HepG2 (cell line): ENCODE data around the gene PDCD2. TPM values are rescaled to one million over a fixed set of nuclear protein-coding genes. Genes with fewer than 3 reads are reported as not detected.

Experiments used
- ATAC-seq: fragments of 200-7000 bp; cut with Tn5 transposase; 3 replicates; pipeline ENCODE4 v1.9.1; 2020; ENCODE audit warnings: mild to moderate bottlenecking, moderate library complexity
- BruUV-seq: library from RNA; stranded (reverse); fragments of 400-500 nt; replicated peaks from 2 replicates; lab custom pipeline; 2021; lab: Mats Ljungman, UMichigan
- CTCF ChIA-PET: fragments of 300-600 bp; formaldehyde crosslinking; extraction: SDS; loops from one replicate; lab custom pipeline; 2021; ENCODE audit warnings: low total read pairs, inconsistent platforms, low intra/inter-chr PET ratio; lab: Yijun Ruan, JAX
- POLR2A ChIA-PET: fragments of 350-600 bp; sonication (Branson Sonifier 250); formaldehyde crosslinking; loops from one replicate; lab custom pipeline; 2020; ENCODE audit warnings: antibody characterized with exemption, inconsistent platforms; lab: Yijun Ruan, JAX
- DNase-seq: peaks from one replicate; pipeline ENCODE4 v3.0.0-alpha.2; 2015; ENCODE audit warnings: low spot score
- FAIRE-seq: peaks from 3 replicates; lab custom pipeline; 2011; peaks lifted over from hg19 to GRCh38; lab: Jason Lieb, UNC
- H2AFZ ChIP-seq: one replicate; pipeline ENCODE4 v1.6.1; 2011; ENCODE audit warnings: low read length, inconsistent platforms
- H3K27ac ChIP-seq: fragments of 300-600 bp; 3 replicates; pipeline ENCODE4 v1.8.0; 2011; ENCODE audit warnings: mixed run types, mild to moderate bottlenecking, mixed read lengths, low read length, inconsistent platforms; ENCODE audit not compliant: insufficient read depth; ENCODE audit errors: extremely low read length
- H3K27me3 ChIP-seq, 2 experiments: fragments of 200-600 bp in 1 of 2; 2 replicates in 1 of 2; 3 replicates in 1 of 2; pipeline versions ENCODE4 v1.6.0 to v1.8.0; 2011; ENCODE audit warnings: low read length in 2 of 2, mild to moderate bottlenecking in 2 of 2, moderate library complexity in 2 of 2, inconsistent platforms in 1 of 2; ENCODE audit not compliant: insufficient read depth in 2 of 2, control insufficient read depth in 1 of 2
- H3K36me3 ChIP-seq, 2 experiments: fragments of 200-600 bp in 1 of 2; replicated peaks in 1 of 2; 2 replicates in 1 of 2; 3 replicates in 1 of 2; pipeline versions ENCODE4 v1.5.1 to v1.8.0; 2011; ENCODE audit warnings: low read length in 2 of 2, inconsistent platforms in 1 of 2; ENCODE audit not compliant: insufficient read depth in 2 of 2, control insufficient read depth in 1 of 2
- H3K4me1 ChIP-seq: 2 replicates; pipeline ENCODE4 v1.5.1; 2012; ENCODE audit warnings: low read length, inconsistent platforms; ENCODE audit not compliant: insufficient read depth
- H3K4me2 ChIP-seq: 2 replicates; pipeline ENCODE4 v1.6.0; 2011; ENCODE audit warnings: low read depth, low read length, inconsistent platforms
- H3K4me3 ChIP-seq, 3 experiments: fragments of 200-600 bp in 1 of 3; sonication (generic), shearing (Covaris generic) in 1 of 3; replicated peaks in 1 of 3; 2 replicates each; pipeline ENCODE4 v1.5.1; 2011 to 2016; ENCODE audit warnings: low read length in 3 of 3, inconsistent platforms in 2 of 3, low read depth in 2 of 3, mild to moderate bottlenecking in 2 of 3, control low read depth in 1 of 3, mixed read lengths in 1 of 3; ENCODE audit not compliant: insufficient read depth in 1 of 3
- H3K79me2 ChIP-seq: one replicate; pipeline ENCODE4 v1.6.1; 2011; ENCODE audit warnings: low read length, inconsistent platforms; ENCODE audit not compliant: insufficient read depth
- H3K9ac ChIP-seq: 2 replicates; pipeline ENCODE4 v1.6.0; 2011; ENCODE audit warnings: mild to moderate bottlenecking, low read depth, low read length, inconsistent platforms; ENCODE audit not compliant: insufficient read depth
- H3K9me3 ChIP-seq: 2 replicates; pipeline ENCODE4 v1.5.1; 2012; ENCODE audit warnings: mild to moderate bottlenecking, low read length
- H4K20me1 ChIP-seq: 2 replicates; pipeline ENCODE4 v1.6.0; 2011; ENCODE audit warnings: inconsistent platforms, mild to moderate bottlenecking, low read length, moderate library complexity; ENCODE audit not compliant: insufficient read depth
- NCOA5 ChIP-seq: sonication (generic); formaldehyde crosslinking; IDR thresholded peaks from 2 replicates; pipeline ENCODE4 v1.4.0; 2020; ENCODE audit warnings: missing genetic modification reagents
- RERE ChIP-seq: IDR thresholded peaks from 2 replicates; pipeline ENCODE4 v1.6.1; 2016; ENCODE audit warnings: low read depth, missing genetic modification reagents, missing compliant biosample characterization
- SRSF9 ChIP-seq: fragments of 200-400 bp; formaldehyde crosslinking; IDR thresholded peaks from 2 replicates; pipeline ENCODE4 v1.6.1; 2018; ENCODE audit warnings: borderline replicate concordance, mild to moderate bottlenecking, low read depth, low read length; ENCODE audit not compliant: insufficient read depth, poor library complexity, severe bottlenecking
- U2AF2 ChIP-seq: fragments of 200-400 bp; formaldehyde crosslinking; IDR thresholded peaks from 2 replicates; pipeline ENCODE4 v1.6.1; 2017; ENCODE audit warnings: low read depth, mild to moderate bottlenecking, low read length
- ZBTB39 ChIP-seq: sonication (generic); formaldehyde crosslinking; IDR thresholded peaks from 2 replicates; pipeline ENCODE4 v1.5.0; 2020; ENCODE audit warnings: missing genetic modification reagents
- ZNF225 ChIP-seq: sonication (generic); formaldehyde crosslinking; IDR thresholded peaks from 2 replicates; pipeline ENCODE4 v1.4.0; 2020; ENCODE audit warnings: mild to moderate bottlenecking, missing genetic modification reagents
- ZNF251 ChIP-seq: sonication (generic); formaldehyde crosslinking; IDR thresholded peaks from 2 replicates; pipeline ENCODE4 v1.9.0; 2021; ENCODE audit warnings: mild to moderate bottlenecking, missing genetic modification reagents
- ZNF564 ChIP-seq: sonication (generic); formaldehyde crosslinking; IDR thresholded peaks from 2 replicates; pipeline ENCODE4 v1.8.1; 2023; ENCODE audit warnings: mild to moderate bottlenecking, missing genetic modification reagents
- ZNF720 ChIP-seq: sonication (generic); formaldehyde crosslinking; IDR thresholded peaks from 2 replicates; pipeline ENCODE4 v1.4.0; 2020; ENCODE audit warnings: missing genetic modification reagents
- ZNF83 ChIP-seq: sonication (generic); formaldehyde crosslinking; IDR thresholded peaks from 2 replicates; pipeline ENCODE4 v1.4.0; 2020; ENCODE audit warnings: missing genetic modification reagents, mild to moderate bottlenecking, borderline replicate concordance
- in situ Hi-C: cut with HindIII; loops from 2 replicates; pipeline ENCODE4 v1.10.0; 2017; ENCODE audit warnings: low pct_unique_long_range_greater_than_20kb; ENCODE audit not compliant: extremely low pct_ligation_motif_present
- intact Hi-C: fragments of 100-400 bp; cut with micrococcal nuclease; formaldehyde crosslinking; loops from one replicate; pipeline ENCODE4 v1.10.0; 2022; ENCODE audit not compliant: unreplicated experiment
- polyA plus RNA-seq, 8 experiments: library from polyadenylated mRNA; depleted of rRNA in 3 of 8; stranded (reverse) in 7 of 8; unstranded in 1 of 8; fragments of >200 nt; fragmentation: Illumina TruSeq in 4 of 8; extraction: Trizol in 4 of 8; gene quantifications; 2 replicates each; pipeline versions ENCODE4 v1.2.1 to v1.2.3, GENCODE V29; 2011 to 2016; ENCODE audit warnings: low read depth in 4 of 8, missing spikeins in 1 of 8, mixed read lengths in 1 of 8; ENCODE audit not compliant: insufficient read depth in 1 of 8
- total RNA-seq, 5 experiments: library from RNA; depleted of rRNA; stranded (reverse); fragments of >200 nt; fragmentation: Illumina TruSeq; extraction: Trizol; gene quantifications; 2 replicates each; pipeline ENCODE4 v1.2.3, GENCODE V29; 2016; ENCODE audit warnings: low read depth in 1 of 5

Gene PDCD2
- total and polyA plus RNA-seq, 2 of the 13 experiments (the other 11 are each of a cell fraction or from before 2014, with no cell fraction given): 83.6 to 133 TPM

GRCh38 chr6:170597278-170597677 lies 12.8 kb upstream of the PDCD2 start:
- Histone ChIP-seq H3K27me3 (peaks cover 2 to 3% of the 10 kb centered on the region in 2 experiments; a peak in 1 of 5 replicates), H3K4me1 (no peaks in the 10 kb centered on the region), H3K79me2 (no peaks in the 10 kb centered on the region)
- TF ChIP-seq SRSF9 (peak; percentile 77), U2AF2 (0 out of 2 replicates have a peak, but pooled peaks have one; percentile 48), ZBTB39 (CRISPR knock-in tag) (no peak), ZNF83 (CRISPR knock-in tag) (no peak)
- TF ChIP-seq, all 625 proteins: peak for 2
- BruUV-seq: no TSS peak
- no peaks in the 10 kb centered on the region for H4K20me1 ChIP-seq
- in situ Hi-C loops (no loop called here), intact Hi-C loops (no loop called here)
- ATAC-seq: no peak
- DNase-seq: no peak
- no peaks in the 10 kb centered on the region for H3K36me3 ChIP-seq
- CTCF ChIA-PET: no interaction called here
- H3K27ac ChIP-seq: no peak overlapping the region
- no peaks in the 10 kb centered on the region for H3K9me3 ChIP-seq
- no peak overlapping the region for H2AFZ ChIP-seq
- no peak overlapping the region for H3K4me2 ChIP-seq
- H3K9ac ChIP-seq: no peak overlapping the region
- FAIRE-seq: no peak
- H3K4me3 ChIP-seq: no peak overlapping the region
- POLR2A ChIA-PET: no interaction called here

- Histone ChIP-seq H3K36me3 (no peaks in the 10 kb centered on the region), H3K79me2 (no peaks in the 10 kb centered on the region), H3K27ac (no peak overlapping the region), H3K4me2 (no peak overlapping the region), H3K27me3 (peaks cover 2 to 3% of the 10 kb centered on the region in 2 experiments; a peak in 1 of 5 replicates), H3K9me3 (peaks cover 4% of the 10 kb centered on the region; the same call in 1 of the 2 replicates), H3K4me1 (no peaks in the 10 kb centered on the region), H2AFZ (no peak overlapping the region), H3K9ac (no peak overlapping the region), H3K4me3 (no peak overlapping the region), H4K20me1 (no peaks in the 10 kb centered on the region)
- FAIRE-seq: no peak
- ATAC-seq: no peak
- POLR2A ChIA-PET: no interaction called here
- BruUV-seq: no TSS peak
- intact Hi-C loops: no loop called here
- CTCF ChIA-PET: no interaction called here
- DNase-seq: no peak
- in situ Hi-C loops: no loop called here
- TF ChIP-seq ZNF251 (no peak), ZNF225 (CRISPR knock-in tag) (no peak), ZNF564 (CRISPR knock-in tag) (no peak), RERE (CRISPR knock-in tag) (no peak), NCOA5 (CRISPR knock-in tag) (no peak), ZNF720 (CRISPR knock-in tag) (no peak)
Observed at GRCh38 chr6:170596426-170596825, 12.0 kb upstream of the PDCD2 start.
